Non-pigmented ciliary epithelial cell (primary cell): Measurements from ENCODE around the gene ORMDL1.

Experiments used
- DNase-seq: peaks from one replicate; pipeline ENCODE4 v3.0.0-alpha.2; 2010; ENCODE audit warnings: low read depth

Gene ORMDL1

GRCh38 chr2:189783927-189784867 is at the start of gene ORMDL1, which contains the start of gene PMS1:
ORMDL1 (minus strand) TSS chr2:189784339; CDS start chr2:189782595, 1,744 bp downstream.
PMS1 (plus strand) TSS chr2:189784450; CDS start chr2:189791810, 7,360 bp downstream.
- peak; percentile 78 for DNase-seq

DNA sequence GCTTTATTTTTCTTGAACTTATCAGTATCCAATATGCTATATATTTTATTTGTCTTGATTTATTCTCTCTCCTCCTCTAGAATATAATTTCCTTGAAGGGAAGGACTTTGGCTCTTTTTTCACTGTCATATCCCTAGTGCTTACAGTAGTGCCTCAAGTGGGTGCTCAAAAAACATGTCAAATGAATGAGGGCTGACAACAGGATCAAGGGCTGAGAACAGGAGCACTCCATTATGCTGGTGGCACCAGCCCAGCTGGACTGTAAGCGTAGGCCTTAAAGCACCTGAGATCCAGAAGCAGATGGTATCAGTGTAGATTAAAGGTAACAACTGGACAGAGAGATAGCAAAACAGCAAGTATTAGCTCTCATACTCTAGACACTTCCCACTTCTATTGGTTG is 46.4 kb upstream of the ORMDL1 start:
- DNase-seq, result no peak

- DNase-seq, result no peak
Measured at GRCh38 chr2:189829102-189829833, 45.1 kb upstream of the ORMDL1 start.

GRCh38 chr2:189826039-189826438 is 41.9 kb upstream of the ORMDL1 start:
- DNase-seq, result no peak

DNA sequence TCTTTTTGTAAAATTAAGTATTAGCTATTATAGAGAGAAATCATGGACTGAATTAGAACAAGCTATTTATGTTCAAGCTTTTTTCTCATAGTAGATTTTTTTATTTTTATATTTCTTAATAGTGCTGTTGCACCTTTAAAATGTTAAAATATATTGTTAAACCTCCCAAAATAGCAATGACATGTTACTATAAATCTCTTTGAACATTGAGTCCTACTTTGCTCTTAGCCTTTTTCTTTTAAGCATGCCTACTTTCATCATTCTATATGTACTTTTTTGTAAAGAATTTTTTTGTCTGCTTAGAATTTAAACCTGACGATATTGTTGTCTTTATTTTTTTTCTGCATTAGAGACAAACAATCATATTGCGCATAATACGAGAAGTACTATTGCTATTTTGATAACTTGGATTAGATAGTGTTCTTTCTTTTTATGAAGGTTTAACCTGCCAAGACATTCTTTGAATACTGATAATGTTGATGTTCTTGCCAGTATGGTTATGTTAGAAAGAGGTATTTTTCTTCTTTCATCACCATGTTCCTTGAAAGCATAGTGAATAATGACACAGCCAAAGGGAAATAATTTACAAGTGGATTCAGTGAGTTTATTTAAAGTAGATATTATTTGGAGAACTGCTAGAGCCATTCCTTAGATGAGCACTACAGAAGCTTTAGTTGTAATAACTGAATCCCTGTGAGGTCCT is 40.7 kb upstream of the ORMDL1 start:
- no peak for DNase-seq

- DNase-seq, result peak; percentile 42
Measured at GRCh38 chr2:189821953-189822748, 38.0 kb upstream of the ORMDL1 start.

DNA sequence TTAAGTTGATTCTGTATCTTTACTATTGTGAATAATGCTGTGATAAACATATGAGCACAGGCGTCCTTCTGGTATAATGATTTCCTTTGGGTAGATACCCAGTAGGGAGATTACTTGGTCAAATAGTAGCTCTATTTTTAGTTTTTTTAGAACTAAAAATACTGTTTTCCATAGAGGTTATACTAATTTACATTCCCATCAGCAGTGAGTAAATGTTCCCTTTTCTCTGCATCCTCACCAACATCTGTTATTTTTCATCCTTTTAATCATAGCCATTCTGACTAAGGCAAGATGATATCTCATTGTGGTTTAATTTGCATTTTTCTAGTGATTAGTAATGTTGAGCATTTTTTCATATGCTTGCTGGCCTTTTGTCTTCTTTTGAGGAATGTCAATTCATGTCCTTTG is 35.2 kb upstream of the ORMDL1 start:
- DNase-seq, result peak; percentile 51

DNA sequence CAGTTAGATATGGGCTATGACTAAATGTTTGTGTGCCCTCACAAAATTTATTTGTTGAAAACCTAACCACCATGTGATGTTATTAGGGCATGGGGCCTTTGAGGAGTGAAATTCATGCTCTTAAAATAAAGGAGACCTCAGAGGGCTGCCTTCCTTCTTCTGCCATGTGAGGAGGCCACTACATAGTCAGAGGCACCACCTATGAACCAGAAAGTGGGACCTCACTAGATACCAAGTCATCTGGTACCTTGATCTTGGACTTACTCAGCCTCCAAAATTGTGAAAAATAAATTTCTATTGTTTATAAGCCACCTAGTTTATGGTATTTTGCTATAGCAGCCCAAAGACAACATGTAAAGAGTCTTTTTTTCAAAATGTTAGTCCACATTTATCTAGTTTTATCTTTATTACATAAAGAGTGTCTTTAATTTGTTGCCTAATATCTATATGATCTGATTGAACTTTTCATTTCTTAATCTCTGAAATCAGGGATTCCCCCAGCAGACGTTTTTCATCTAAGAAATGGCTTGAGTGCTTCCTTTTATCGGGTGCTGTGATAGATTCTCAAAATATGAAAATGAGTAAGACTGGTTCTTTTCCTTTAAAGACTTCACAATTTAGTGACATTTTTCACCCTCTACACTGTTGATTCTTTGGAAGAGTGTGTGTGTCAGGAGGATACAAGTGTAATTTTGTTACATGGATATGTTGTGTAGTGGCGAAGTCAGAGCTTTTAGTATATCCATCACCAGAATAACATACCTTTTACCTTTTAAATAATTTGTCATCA is 34.3 kb upstream of the ORMDL1 start:
- DNase-seq, result no peak

- DNase-seq, result no peak
Measured at GRCh38 chr2:189803431-189803830, 19.3 kb upstream of the ORMDL1 start.

DNA sequence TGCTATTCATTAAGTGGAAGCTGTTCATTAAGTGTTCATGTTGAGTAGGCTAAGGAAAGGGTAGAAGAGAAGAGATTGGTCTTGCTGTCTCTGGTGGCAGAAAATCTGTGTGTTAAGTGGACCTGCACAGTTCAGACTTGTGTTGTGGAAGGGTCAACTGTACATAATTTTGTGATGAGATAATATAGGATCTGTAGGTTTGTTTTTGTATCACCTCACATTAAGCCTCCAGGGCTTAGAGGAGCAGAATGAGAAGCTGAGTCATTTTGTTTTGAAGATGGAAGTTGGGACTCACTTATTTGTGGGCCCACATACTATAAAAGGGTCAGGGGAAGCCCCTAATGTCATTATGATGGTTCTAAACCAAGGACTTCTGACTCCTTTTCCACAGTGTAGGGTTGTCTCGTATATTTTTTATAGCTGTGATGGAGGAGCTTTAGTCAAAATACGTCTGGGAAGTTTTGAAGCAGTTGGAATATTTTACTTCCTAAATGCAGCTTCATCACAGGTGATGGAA is 18.3 kb upstream of the ORMDL1 start:
- no peak for DNase-seq

- DNase-seq, result no peak
Measured at GRCh38 chr2:189799531-189799930, 15.4 kb upstream of the ORMDL1 start.

- DNase-seq, result no peak
Measured at GRCh38 chr2:189799030-189799331, 14.8 kb upstream of the ORMDL1 start.

DNA sequence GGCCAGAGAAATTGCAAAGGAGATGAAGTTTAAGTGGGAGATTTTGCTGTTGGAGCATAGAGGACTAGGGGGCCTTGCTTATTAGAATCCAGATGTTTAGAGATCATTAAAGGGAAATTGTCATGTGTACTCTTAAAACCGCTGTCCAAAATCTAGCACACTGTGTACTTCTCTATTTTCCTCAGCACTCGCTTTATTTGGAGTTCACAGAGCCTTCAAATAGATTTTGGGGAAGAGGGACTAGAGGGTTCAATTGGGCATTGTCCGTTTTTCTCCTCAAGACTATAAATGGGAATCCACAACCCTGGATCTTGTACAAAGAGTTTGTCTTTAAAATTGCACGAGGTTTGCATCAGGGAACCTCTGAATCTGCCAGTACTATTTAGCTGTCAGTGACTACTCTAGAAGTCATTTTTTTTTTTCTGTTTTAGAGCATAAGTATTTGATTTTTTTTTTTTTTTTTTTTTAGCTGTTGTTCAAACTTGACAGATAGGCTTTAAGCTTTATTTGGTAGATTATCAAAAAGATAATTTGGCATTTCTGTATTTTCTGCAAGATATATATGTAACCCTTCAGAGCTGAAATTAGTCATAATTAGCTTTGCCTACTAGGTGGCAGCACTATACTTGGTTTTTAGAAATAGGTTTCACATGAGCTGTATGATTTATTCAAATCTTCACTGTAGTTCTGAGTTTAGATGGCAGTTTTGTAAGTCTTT is 14.3 kb upstream of the ORMDL1 start:
- no peak for DNase-seq

GRCh38 chr2:189797902-189798301 is 13.8 kb upstream of the ORMDL1 start:
- no peak for DNase-seq

GRCh38 chr2:189794310-189794709 is 10.2 kb upstream of the ORMDL1 start:
- DNase-seq, result no peak

GRCh38 chr2:189791338-189792042 is 7.4 kb upstream of the ORMDL1 start:
- DNase-seq, result no peak

GRCh38 chr2:189783451-189783926 is 650 bp downstream of the ORMDL1 start:
- DNase-seq, result no peak

DNA sequence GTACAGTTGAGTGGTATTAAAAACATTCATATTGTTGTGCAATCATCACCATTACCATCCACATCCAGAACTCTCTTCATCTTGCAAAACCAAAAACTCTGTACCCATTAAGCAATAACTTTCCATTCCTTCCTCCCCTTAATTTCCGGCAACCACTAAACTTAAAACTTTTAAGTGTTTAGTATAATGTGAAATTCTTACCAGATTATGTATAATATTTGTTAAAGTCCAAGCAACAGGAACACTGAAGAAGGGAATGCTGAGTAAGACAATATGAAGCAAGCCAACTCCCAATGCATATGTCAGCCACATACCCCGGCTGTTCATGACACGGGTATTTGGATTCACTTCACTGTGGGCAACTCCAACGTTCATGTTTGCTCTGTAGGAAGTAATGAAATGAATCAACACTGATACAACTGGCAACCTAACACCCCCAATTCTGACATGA is 1.9 kb downstream of the ORMDL1 start:
- DNase-seq, result no peak

- DNase-seq, result no peak
Measured at GRCh38 chr2:189772212-189772611, 11.9 kb downstream of the ORMDL1 start.
